Activated T-cell treated with anti-CD3 and anti-CD28 coated beads, Interleukin-2, amount 50 U/mL, for 72 hours (primary cell): ENCODE data around the gene ATG10. TPM values are rescaled to one million over a fixed set of nuclear protein-coding genes. Genes with fewer than 3 reads are reported as not detected.
"Not testable (repeated sequence)": the region's sequence is repeated elsewhere in the genome, so short reads cannot be mapped to it uniquely, and the experiment has no call there.

Source experiments
- ATAC-seq, 2 donors: fragments of 150-1000 bp; cut with Tn5 transposase; replicated peaks in 1 of 2; 2 replicates each; pipeline ENCODE4 v1.10.0; 2021; ENCODE audit warnings: moderate library complexity in 2 of 2, mild to moderate bottlenecking in 1 of 2
- DNase-seq, 2 donors: peaks; one replicate each; pipeline ENCODE4 v3.0.0; 2021 to 2022; ENCODE audit warnings: mixed read lengths in 1 of 2
- H3K27ac Mint-ChIP-seq: one replicate; pipeline ENCODE4 v1.8.0; 2022; ENCODE audit warnings: mild to moderate bottlenecking, moderate library complexity, mixed read lengths
- H3K27me3 Mint-ChIP-seq: one replicate; pipeline ENCODE4 v1.8.0; 2022; ENCODE audit warnings: low read depth, mixed read lengths
- H3K36me3 Mint-ChIP-seq, 2 donors: one replicate each; pipeline ENCODE4 v1.8.0; 2022; ENCODE audit warnings: mixed read lengths in 2 of 2, mild to moderate bottlenecking in 1 of 2; ENCODE audit not compliant: insufficient read depth in 2 of 2
- H3K4me1 Mint-ChIP-seq: one replicate; pipeline ENCODE4 v1.8.0; 2022; ENCODE audit warnings: low read depth, mixed read lengths
- H3K4me3 Mint-ChIP-seq, 2 donors: one replicate each; pipeline ENCODE4 v1.8.0; 2022; ENCODE audit warnings: mild to moderate bottlenecking in 2 of 2, mixed read lengths in 2 of 2, moderate library complexity in 2 of 2
- H3K9me3 Mint-ChIP-seq, 2 donors: one replicate each; pipeline ENCODE4 v1.8.0; 2022; ENCODE audit warnings: mixed read lengths in 2 of 2
- total RNA-seq, 2 donors: library from RNA; stranded (reverse); gene quantifications; one replicate each; pipeline ENCODE4 v1.2.3, GENCODE V29; 2022

ATG10 gene
- total RNA-seq, 2 donors from 2014 or later: 8.5 to 11.7 TPM

DNA sequence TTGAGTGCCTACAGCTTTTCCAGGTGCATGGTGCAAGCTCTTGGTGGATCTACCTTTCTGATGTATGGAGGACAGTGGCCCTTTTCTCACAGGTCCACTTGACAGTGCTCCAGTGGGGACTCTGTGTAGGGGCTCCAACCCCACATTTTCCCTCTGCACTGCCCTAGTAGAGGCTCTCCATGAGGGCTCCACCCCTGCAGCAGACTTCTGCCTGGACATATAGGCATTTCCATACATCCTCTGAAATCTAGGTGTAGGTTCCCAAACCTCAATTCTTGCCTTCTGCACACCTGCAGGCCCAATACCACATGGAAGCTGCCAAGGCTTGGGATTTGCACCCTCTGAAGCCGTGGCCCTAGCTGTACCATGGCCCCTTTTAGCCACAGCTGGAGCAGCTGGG, 71.1 kb downstream of the ATG10 start:
- DNase-seq, H3K4me3 Mint-ChIP-seq, H3K27me3 Mint-ChIP-seq, ATAC-seq, H3K4me1 Mint-ChIP-seq, H3K27ac Mint-ChIP-seq: not testable (repeated sequence)
- peaks cover 7 to 25% of the 10 kb centered on the region in 2 donors for H3K36me3 Mint-ChIP-seq
- peaks cover 7 to 10% of the 10 kb centered on the region in 2 donors for H3K9me3 Mint-ChIP-seq

DNA sequence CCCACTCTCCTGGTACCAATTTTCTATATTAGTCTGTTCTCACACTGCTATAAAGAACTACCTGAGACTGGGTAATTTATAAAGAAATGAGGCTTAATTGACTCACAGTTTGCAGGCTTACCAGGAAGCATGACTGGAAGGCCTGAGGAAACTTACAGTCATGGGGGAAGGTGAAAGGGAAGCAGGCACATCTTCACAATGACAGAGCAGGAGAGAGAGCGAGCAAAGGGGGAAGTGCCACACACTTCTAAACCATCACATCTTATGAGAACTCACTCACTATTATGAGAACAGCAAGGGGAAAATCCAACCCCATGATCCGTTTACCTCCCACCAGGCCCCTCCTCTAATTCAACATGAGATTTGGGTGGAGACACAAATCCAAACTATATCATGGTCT, 72.2 kb downstream of the ATG10 start:
- peaks cover 5 to 8% of the 10 kb centered on the region in 2 donors for H3K9me3 Mint-ChIP-seq
- H3K27ac Mint-ChIP-seq: no peak overlapping the region
- DNase-seq: no peak
- ATAC-seq: no peak
- H3K36me3 Mint-ChIP-seq: peaks cover 9 to 23% of the 10 kb centered on the region in 2 donors
- no peaks in the 10 kb centered on the region for H3K27me3 Mint-ChIP-seq
- H3K4me1 Mint-ChIP-seq: peaks cover 5% of the 10 kb centered on the region
- H3K4me3 Mint-ChIP-seq: no peak overlapping the region

DNA sequence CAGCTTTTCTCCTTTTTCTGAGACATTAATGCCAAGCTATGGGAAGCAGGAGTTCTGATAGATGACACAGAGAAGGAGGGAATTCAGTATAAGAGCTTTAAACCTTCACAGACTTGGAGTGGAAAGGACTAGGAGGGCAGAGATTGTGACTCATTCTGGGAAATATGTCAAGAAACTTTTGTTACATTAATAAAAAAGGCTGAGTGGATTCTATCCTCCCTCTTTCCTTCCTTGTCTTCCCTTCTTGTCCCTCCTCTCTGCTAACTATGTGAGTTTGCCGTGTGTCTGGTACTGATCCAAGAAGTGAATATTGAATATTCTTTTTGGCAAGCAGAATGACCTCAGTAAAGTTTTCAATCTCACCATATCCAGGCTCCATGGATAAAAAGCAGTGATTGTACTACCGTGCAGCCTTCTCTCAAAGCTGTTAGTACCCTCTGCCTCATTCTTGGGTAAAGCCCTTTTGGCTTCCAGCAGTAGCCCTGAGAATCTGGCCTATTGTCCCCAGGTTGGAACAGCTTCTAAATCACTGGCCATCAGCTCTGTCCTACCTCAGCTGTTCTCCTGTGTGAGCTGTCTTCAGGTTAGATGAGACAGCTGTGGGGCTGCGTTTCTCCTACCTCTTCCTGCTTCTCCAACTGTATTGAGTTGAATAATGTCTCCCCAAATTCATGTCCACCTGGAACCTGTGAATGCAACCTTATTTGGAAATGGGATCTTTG, 73.9 kb downstream of the ATG10 start:
- no peak overlapping the region for H3K4me3 Mint-ChIP-seq
- DNase-seq (no peak), ATAC-seq (no peak)
- H3K36me3 Mint-ChIP-seq: peaks cover 9 to 23% of the 10 kb centered on the region in 2 donors
- H3K9me3 Mint-ChIP-seq: peaks cover 5 to 8% of the 10 kb centered on the region in 2 donors
- H3K4me1 Mint-ChIP-seq: peaks cover 5% of the 10 kb centered on the region
- no peaks in the 10 kb centered on the region for H3K27me3 Mint-ChIP-seq
- no peak overlapping the region for H3K27ac Mint-ChIP-seq

DNA sequence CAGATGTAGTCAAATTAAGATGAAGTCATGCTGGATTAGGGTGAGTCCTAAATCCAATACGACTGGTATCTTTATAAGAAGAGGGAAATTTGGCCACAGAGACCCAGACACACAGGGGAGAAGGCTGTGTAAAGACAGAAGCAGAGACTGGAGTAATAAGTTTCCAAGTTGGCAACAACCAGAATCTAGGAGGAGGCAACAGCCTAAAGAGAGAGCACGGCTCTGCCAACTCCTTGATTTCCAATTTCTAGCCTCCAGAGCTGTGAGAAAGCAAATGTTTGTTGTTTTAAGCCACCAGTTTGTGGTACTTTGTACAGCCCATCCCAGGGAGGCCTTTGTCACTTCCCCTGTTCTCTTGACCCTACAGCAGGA, 74.4 kb downstream of the ATG10 start:
- H3K4me3 Mint-ChIP-seq: no peak overlapping the region
- DNase-seq (no peak), ATAC-seq (no peak)
- no peak overlapping the region for H3K27ac Mint-ChIP-seq
- H3K36me3 Mint-ChIP-seq: peaks cover 9 to 23% of the 10 kb centered on the region in 2 donors
- H3K4me1 Mint-ChIP-seq: peaks cover 5% of the 10 kb centered on the region
- no peaks in the 10 kb centered on the region for H3K27me3 Mint-ChIP-seq
- H3K9me3 Mint-ChIP-seq: peaks cover 5 to 8% of the 10 kb centered on the region in 2 donors

DNA sequence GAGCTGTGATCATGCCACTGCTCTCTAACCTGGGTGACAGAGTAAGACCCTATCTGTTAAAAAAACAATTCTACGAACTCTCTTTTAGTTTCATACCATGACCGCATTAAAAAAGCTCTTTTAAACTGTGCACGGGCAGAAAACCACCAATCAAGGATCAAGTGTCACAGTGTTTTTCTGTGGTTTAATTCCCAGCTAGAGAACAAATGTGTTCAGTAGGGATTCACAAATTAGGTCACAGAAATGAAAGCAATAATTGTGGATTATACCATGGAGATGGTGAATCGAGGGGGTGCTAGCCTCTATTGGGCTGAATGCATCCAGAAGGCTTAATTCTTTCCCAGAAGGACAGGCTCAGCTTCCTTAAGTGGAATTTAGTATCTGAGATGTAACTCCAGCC, 79.1 kb downstream of the ATG10 start:
- ATAC-seq (no peak), DNase-seq (no peak)
- no peak overlapping the region for H3K4me3 Mint-ChIP-seq
- no peak overlapping the region for H3K27ac Mint-ChIP-seq
- no peaks in the 10 kb centered on the region for H3K9me3 Mint-ChIP-seq
- peaks cover 0 to 1% of the 10 kb centered on the region in 2 donors for H3K36me3 Mint-ChIP-seq
- no peaks in the 10 kb centered on the region for H3K4me1 Mint-ChIP-seq
- H3K27me3 Mint-ChIP-seq: no peaks in the 10 kb centered on the region

DNA sequence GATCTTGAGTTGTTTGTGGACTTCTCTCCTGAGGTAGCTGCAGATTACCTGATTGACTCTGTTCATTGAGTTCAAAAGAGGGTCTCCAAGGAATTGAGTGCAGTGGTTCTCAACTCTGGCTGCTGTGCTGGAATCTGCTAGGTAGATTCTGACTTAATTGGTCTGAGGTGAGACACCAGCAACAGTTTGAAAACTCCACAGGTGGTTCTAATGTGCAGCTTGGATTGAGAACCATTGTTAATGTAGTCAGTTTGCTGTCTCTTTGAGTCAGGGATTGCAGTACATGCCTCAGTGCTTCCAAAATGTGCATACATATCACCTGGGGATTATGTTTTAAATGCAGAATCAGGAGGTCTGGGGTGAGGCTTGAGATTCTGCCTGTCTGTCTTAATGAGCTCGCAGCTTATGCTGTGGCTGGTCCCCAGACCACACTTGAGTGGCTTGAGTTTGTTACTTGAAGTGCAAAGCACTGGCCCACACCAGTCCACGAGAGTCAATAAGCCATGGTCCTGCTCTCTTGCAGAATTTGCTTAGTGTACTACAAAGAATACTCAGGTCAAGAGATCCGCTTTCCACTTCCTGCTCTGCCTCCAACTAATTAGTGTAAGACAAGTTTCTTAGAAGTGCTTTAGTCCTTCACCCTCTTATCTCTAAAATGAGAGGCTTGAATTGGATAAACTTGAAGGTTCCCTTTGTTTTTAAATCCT, 82.3 kb downstream of the ATG10 start:
- Mint-ChIP-seq H3K27me3 (no peaks in the 10 kb centered on the region), H3K4me1 (no peaks in the 10 kb centered on the region), H3K36me3 (no peaks in the 10 kb centered on the region), H3K4me3 (no peak overlapping the region), H3K27ac (no peak overlapping the region), H3K9me3 (no peaks in the 10 kb centered on the region)
- no peak for DNase-seq
- ATAC-seq: no peak

DNA sequence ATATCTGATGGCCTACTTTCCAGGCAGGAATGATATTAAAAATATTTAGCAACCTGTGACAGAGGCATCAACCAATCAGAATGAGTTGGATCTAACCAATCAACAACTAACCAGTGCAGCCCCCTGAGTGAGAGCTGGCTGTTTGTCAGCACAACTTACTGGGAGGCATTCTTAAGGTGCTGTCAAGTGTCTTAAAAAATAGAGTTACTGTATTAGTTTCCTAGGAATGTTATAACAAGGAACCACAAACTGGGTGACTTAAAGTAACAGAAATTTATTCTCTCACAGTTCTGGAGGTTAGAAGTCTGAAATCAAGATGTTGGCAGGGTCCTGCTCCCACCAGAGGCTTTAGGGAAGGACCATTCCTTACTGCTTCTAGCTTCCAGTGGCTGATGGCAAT, 85.2 kb downstream of the ATG10 start:
- no peaks in the 10 kb centered on the region for H3K9me3 Mint-ChIP-seq
- H3K27me3 Mint-ChIP-seq: no peaks in the 10 kb centered on the region
- no peaks in the 10 kb centered on the region for H3K36me3 Mint-ChIP-seq
- no peak for DNase-seq
- H3K4me1 Mint-ChIP-seq: no peaks in the 10 kb centered on the region
- H3K4me3 Mint-ChIP-seq: no peak overlapping the region
- no peak for ATAC-seq
- H3K27ac Mint-ChIP-seq: no peak overlapping the region

DNA sequence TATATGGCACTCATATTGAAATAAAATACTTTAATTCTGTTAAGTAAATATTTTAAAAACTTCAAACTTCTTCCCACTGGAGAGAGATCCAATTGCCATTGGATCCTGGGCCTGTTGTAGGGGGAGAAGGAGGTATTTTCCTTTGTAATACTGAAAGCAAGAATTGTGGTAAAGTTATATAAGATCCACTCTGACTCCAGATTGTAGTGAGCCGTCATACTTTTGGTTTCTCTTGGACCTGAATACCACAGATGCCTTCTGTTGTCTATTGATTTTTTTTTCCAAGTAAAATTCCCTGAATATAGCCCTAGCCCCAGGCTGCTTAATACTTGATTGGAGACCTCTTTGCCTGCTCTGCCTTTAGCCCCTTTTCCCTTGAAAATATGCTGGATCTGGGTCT, 86.9 kb downstream of the ATG10 start:
- H3K36me3 Mint-ChIP-seq: no peaks in the 10 kb centered on the region
- H3K27me3 Mint-ChIP-seq: no peaks in the 10 kb centered on the region
- H3K4me1 Mint-ChIP-seq: no peaks in the 10 kb centered on the region
- no peak overlapping the region for H3K4me3 Mint-ChIP-seq
- H3K27ac Mint-ChIP-seq: no peak overlapping the region
- DNase-seq (no peak), ATAC-seq (no peak)
- H3K9me3 Mint-ChIP-seq: no peaks in the 10 kb centered on the region

DNA sequence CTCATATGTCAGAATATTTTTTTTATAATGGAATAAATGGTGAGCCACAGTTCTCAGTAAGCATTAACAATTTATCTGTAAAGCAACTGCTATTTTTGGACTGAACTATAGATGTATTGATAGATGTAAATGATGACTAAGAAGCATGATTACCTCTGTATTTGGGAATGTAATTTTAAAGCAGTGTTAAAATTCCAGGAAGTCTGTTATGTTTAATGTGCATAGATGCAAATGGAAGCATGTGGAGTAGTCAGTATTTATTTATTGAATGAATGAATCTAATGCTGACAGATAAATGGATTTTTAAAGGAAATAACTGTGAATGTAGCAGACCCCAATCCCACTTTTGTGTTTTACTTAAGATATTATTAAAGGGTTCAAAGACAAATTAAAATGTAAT, 95.0 kb downstream of the ATG10 start:
- Mint-ChIP-seq H3K9me3 (no peaks in the 10 kb centered on the region), H3K4me1 (no peaks in the 10 kb centered on the region), H3K4me3 (no peak overlapping the region), H3K27ac (no peak overlapping the region), H3K36me3 (no peaks in the 10 kb centered on the region), H3K27me3 (no peaks in the 10 kb centered on the region)
- no peak for ATAC-seq
- DNase-seq: no peak

DNA sequence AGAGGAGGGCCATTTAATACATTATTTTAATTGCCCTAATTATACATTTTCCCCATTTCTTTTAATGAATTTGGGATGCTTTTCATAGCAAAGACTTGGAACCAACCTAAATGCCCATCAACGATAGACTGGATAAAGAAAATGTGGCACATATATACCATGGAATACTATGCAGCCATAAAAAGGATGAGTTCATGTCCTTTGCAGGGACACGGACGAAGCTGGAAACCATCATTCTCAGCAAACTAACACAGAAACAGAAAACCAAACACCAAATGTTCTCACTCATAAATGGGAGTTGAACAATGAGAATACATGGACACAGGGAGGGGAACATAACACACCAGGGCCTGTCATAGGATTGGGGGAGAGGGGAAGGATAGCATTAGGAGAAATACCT, 96.2 kb downstream of the ATG10 start:
- peak overlapping the region in 1 of 2 donors; percentile 6 for H3K4me3 Mint-ChIP-seq
- H3K27ac Mint-ChIP-seq, H3K36me3 Mint-ChIP-seq, ATAC-seq, H3K9me3 Mint-ChIP-seq, H3K4me1 Mint-ChIP-seq, H3K27me3 Mint-ChIP-seq, DNase-seq: not testable (repeated sequence)

DNA sequence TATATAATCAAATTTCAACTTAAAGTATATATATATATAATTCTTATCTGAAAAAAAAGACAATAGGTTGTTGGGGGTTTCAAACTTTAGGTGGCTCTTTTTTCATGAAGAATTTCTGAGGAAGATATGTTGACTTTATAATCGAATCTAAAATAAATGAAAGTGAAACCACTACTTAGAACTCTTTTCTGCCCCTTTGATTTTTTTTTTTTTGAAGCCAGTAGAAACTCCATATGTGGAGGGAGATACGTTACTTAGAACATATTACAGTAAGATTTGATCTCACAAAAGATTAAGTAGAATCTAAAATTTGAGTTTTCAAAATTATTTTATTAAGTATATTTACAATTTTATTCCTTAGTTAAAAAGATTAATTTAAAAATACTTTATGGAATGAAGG, 96.9 kb downstream of the ATG10 start:
- no peak for ATAC-seq
- no peak for DNase-seq
- no peaks in the 10 kb centered on the region for H3K27me3 Mint-ChIP-seq

DNA sequence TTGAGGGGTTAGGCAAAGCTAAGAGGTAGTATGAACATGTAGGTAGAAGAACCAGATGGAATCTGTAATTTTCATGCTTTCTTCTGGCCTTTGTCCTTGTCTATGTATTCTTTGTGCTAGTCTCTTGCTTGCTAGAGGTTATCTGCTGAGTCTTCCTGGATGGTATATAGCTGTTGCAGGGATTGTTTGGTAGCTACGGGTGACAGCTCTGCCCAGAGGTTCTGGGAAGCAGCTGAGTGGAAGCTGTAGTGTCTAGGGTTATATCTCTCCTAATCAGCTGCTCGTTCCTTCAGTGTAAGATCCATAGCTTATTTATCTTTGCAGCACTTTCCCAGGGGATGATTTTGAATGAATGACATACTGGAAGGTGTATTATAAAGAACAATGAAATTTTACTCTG, 100.3 kb downstream of the ATG10 start:
- Mint-ChIP-seq H3K27ac (no peak overlapping the region), H3K27me3 (no peaks in the 10 kb centered on the region), H3K9me3 (no peaks in the 10 kb centered on the region), H3K4me3 (no peak overlapping the region), H3K36me3 (no peaks in the 10 kb centered on the region), H3K4me1 (no peaks in the 10 kb centered on the region)
- DNase-seq (no peak), ATAC-seq (no peak)

More for the DNA sequence above, 96.9 kb downstream of the ATG10 start:
- Mint-ChIP-seq H3K9me3 (no peaks in the 10 kb centered on the region), H3K4me3 (peak overlapping the region; percentile 26 to 64), H3K4me1 (no peaks in the 10 kb centered on the region), H3K36me3 (no peaks in the 10 kb centered on the region), H3K27ac (no peak overlapping the region)

DNA sequence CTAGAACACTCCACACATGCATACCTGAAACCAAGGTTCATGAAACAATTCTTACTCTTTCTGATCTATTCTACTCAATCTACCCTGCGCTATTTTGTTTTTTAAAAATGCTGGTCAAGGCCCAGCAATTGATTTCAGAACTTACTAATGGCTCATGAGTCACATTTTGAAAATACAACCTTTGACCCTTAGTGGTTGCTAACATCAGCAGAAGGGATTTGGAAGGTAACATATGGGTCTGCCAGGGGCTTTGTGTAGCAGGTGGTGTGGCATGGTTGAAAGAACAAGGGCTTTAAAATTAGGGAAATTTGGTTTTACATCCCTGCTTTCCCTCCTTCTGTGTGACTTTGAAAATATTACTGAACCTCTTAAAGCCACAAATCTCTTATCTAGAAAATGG, 101.4 kb downstream of the ATG10 start:
- Mint-ChIP-seq H3K36me3 (no peaks in the 10 kb centered on the region), H3K4me3 (no peak overlapping the region), H3K9me3 (no peaks in the 10 kb centered on the region), H3K27ac (no peak overlapping the region), H3K4me1 (no peaks in the 10 kb centered on the region), H3K27me3 (no peaks in the 10 kb centered on the region)
- no peak for ATAC-seq
- DNase-seq: no peak

DNA sequence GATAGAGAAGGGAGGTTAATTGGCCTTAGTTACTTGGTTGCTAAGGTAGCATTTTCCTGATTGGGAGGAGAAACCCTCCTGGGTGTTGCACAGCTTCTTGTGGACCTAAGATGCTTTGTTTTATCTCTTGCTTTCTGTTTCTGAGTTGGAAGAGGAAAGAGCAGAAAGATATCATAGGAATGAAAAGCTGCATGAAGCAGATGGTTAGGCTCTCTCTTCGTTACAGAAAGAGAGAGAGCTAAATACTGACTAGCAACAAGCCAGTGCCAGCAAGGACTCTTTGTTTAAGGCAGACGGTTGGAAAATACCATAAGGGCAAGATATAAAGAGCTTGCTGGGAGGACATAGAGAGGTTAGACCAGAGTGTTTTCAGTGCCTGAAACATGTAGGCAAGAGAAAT, 103.1 kb downstream of the ATG10 start:
- no peak overlapping the region for H3K27ac Mint-ChIP-seq
- H3K4me1 Mint-ChIP-seq: no peaks in the 10 kb centered on the region
- peaks cover 3% of the 10 kb centered on the region in 2 donors for H3K9me3 Mint-ChIP-seq
- ATAC-seq (no peak), DNase-seq (no peak)
- no peak overlapping the region for H3K4me3 Mint-ChIP-seq
- peaks cover 2 to 3% of the 10 kb centered on the region in 2 donors for H3K36me3 Mint-ChIP-seq
- no peaks in the 10 kb centered on the region for H3K27me3 Mint-ChIP-seq
